IMR-90 (cell line): ENCODE data around the gene KBTBD12. TPM values are rescaled to one million over a fixed set of nuclear protein-coding genes. Genes with fewer than 3 reads are reported as not detected.

Source experiments
- ATAC-seq: fragments of 200-7000 bp; cut with Tn5 transposase; 2 replicates; pipeline ENCODE4 v1.9.1; 2020; ENCODE audit warnings: low read depth, mild to moderate bottlenecking, moderate library complexity
- BruUV-seq: library from RNA; stranded (reverse); fragments of 400-500 nt; replicated peaks from 2 replicates; lab custom pipeline; 2021; lab: Mats Ljungman, UMichigan
- CTCF ChIA-PET: fragments of 300-600 bp; formaldehyde crosslinking; extraction: SDS; loops from one replicate; lab custom pipeline; 2021; ENCODE audit warnings: antibody characterized with exemption; lab: Yijun Ruan, JAX
- POLR2A ChIA-PET: fragments of 300-600 bp; sonication (Branson Sonifier 250); formaldehyde crosslinking; loops from one replicate; lab custom pipeline; 2022; ENCODE audit warnings: antibody characterized with exemption; ENCODE audit not compliant: unreplicated experiment; lab: Charles Lee
- DNase-seq: peaks from one replicate; pipeline ENCODE4 v3.0.0; 2013
- H2AFZ ChIP-seq: replicated peaks from 2 replicates; pipeline ENCODE3; 2013; ENCODE audit warnings: low read length, mild to moderate bottlenecking; ENCODE audit not compliant: poor library complexity
- H2AK5ac ChIP-seq: 2 replicates; pipeline ENCODE4 v1.6.1; 2013; ENCODE audit warnings: low read depth, low read length, inconsistent platforms
- H2AK9ac ChIP-seq: replicated peaks from 2 replicates; pipeline ENCODE3; 2013; ENCODE audit warnings: mild to moderate bottlenecking, low read depth, low read length, moderate library complexity; ENCODE audit not compliant: poor library complexity
- H2BK120ac ChIP-seq: 2 replicates; pipeline ENCODE4 v1.6.1; 2013; ENCODE audit warnings: low read depth, low read length, inconsistent platforms
- H2BK15ac ChIP-seq: 3 replicates; pipeline ENCODE4 v1.6.1; 2013; ENCODE audit warnings: low read depth, low read length, inconsistent platforms
- H2BK20ac ChIP-seq: 2 replicates; pipeline ENCODE4 v1.6.1; 2013; ENCODE audit warnings: low read depth, mild to moderate bottlenecking, inconsistent platforms, low read length, moderate library complexity
- H2BK5ac ChIP-seq: 2 replicates; pipeline ENCODE4 v1.6.1; 2013; ENCODE audit warnings: mild to moderate bottlenecking, low read depth, low read length, inconsistent platforms; ENCODE audit not compliant: poor library complexity, severe bottlenecking
- H3K14ac ChIP-seq: replicated peaks from 2 replicates; pipeline ENCODE4 v1.6.1; 2013; ENCODE audit warnings: low read depth, low read length, inconsistent platforms
- H3K18ac ChIP-seq: 2 replicates; pipeline ENCODE4 v1.6.1; 2013; ENCODE audit warnings: low read depth, low read length, control low read depth
- H3K23ac ChIP-seq: 2 replicates; pipeline ENCODE4 v1.6.1; 2013; ENCODE audit warnings: low read depth, low read length, inconsistent platforms
- H3K27ac ChIP-seq: 2 replicates; pipeline ENCODE4 v1.5.1; 2013; ENCODE audit warnings: mild to moderate bottlenecking, control low read depth, low read length; ENCODE audit not compliant: insufficient read depth
- H3K27me3 ChIP-seq: 2 replicates; pipeline ENCODE4 v1.6.1; 2013; ENCODE audit warnings: low read length; ENCODE audit not compliant: control insufficient read depth, insufficient read depth
- H3K36me3 ChIP-seq: 2 replicates; pipeline ENCODE4 v1.6.1; 2013; ENCODE audit warnings: low read length, mixed read lengths; ENCODE audit not compliant: control insufficient read depth, insufficient read depth
- H3K4ac ChIP-seq: 2 replicates; pipeline ENCODE4 v1.6.1; 2013; ENCODE audit warnings: low read depth, low read length, inconsistent platforms
- H3K4me1 ChIP-seq: 2 replicates; pipeline ENCODE4 v1.6.1; 2013; ENCODE audit warnings: low read length, mixed read lengths; ENCODE audit not compliant: control insufficient read depth, insufficient read depth
- H3K4me2 ChIP-seq: 2 replicates; pipeline ENCODE4 v1.6.1; 2013; ENCODE audit warnings: low read depth, mild to moderate bottlenecking, control low read depth, low read length, moderate library complexity
- H3K4me3 ChIP-seq: 2 replicates; pipeline ENCODE4 v1.5.1; 2013; ENCODE audit warnings: low read depth, mild to moderate bottlenecking, control low read depth, low read length, moderate library complexity; ENCODE audit not compliant: insufficient read depth
- H3K56ac ChIP-seq: 2 replicates; pipeline ENCODE4 v1.6.1; 2013; ENCODE audit warnings: low read length, inconsistent platforms; ENCODE audit not compliant: insufficient read depth; ENCODE audit errors: extremely low read depth
- H3K79me1 ChIP-seq, 2 experiments: 2 replicates each; pipeline ENCODE4 v1.6.1; 2013; ENCODE audit warnings: low read length in 2 of 2, inconsistent platforms in 1 of 2, low read depth in 1 of 2
- H3K9ac ChIP-seq: 2 replicates; pipeline ENCODE4 v1.6.1; 2013; ENCODE audit warnings: low read depth, low read length, control low read depth
- H3K9me1 ChIP-seq: 2 replicates; pipeline ENCODE4 v1.6.1; 2013; ENCODE audit warnings: low read length, inconsistent platforms; ENCODE audit not compliant: insufficient read depth
- H3K9me3 ChIP-seq: 2 replicates; pipeline ENCODE4 v1.6.1; 2013; ENCODE audit warnings: low read length; ENCODE audit not compliant: control insufficient read depth, insufficient read depth
- H4K20me1 ChIP-seq: 2 replicates; pipeline ENCODE4 v1.6.1; 2013; ENCODE audit warnings: low read length, inconsistent platforms; ENCODE audit not compliant: insufficient read depth
- H4K5ac ChIP-seq: 2 replicates; pipeline ENCODE4 v1.6.1; 2013; ENCODE audit warnings: mild to moderate bottlenecking, low read depth, low read length, control low read depth
- H4K8ac ChIP-seq, 2 experiments: 2 replicates each; pipeline ENCODE4 v1.6.1; 2013; ENCODE audit warnings: low read depth in 2 of 2, low read length in 2 of 2, control low read depth in 1 of 2, inconsistent platforms in 1 of 2
- H4K91ac ChIP-seq: 2 replicates; pipeline ENCODE4 v1.6.1; 2013; ENCODE audit warnings: low read depth, low read length, inconsistent platforms; ENCODE audit not compliant: insufficient read depth
- BHLHE40 ChIP-seq: fragments of 150-350 bp; IDR thresholded peaks from 2 replicates; pipeline ENCODE4 v1.6.1; 2016; ENCODE audit warnings: mild to moderate bottlenecking, low read depth, low read length
- CEBPB ChIP-seq: IDR thresholded peaks from 2 replicates; pipeline ENCODE4 v1.6.1; 2012; ENCODE audit warnings: low read depth, low read length, improper control_type of control experiment
- CHD1 ChIP-seq: IDR thresholded peaks from 2 replicates; pipeline ENCODE4 v1.6.1; 2012; ENCODE audit warnings: low read depth, low read length, improper control_type of control experiment
- CTCF ChIP-seq: conservative IDR thresholded peaks from 2 replicates; pipeline ENCODE4 v1.5.1; 2012; ENCODE audit warnings: mild to moderate bottlenecking, low read depth, low read length, improper control_type of control experiment
- FOS ChIP-seq: fragments of 150-350 bp; IDR thresholded peaks from 2 replicates; pipeline ENCODE4 v1.6.1; 2016; ENCODE audit warnings: low read depth, low read length
- MAFK ChIP-seq: IDR thresholded peaks from 2 replicates; pipeline ENCODE4 v1.6.1; 2012; ENCODE audit warnings: low read depth, low read length, improper control_type of control experiment
- MAZ ChIP-seq: IDR thresholded peaks from 2 replicates; pipeline ENCODE4 v1.6.1; 2012; ENCODE audit warnings: low read depth, mild to moderate bottlenecking, low read length, improper control_type of control experiment, moderate library complexity, borderline replicate concordance
- MXI1 ChIP-seq: IDR thresholded peaks from 2 replicates; pipeline ENCODE4 v1.6.1; 2012; ENCODE audit warnings: low read depth, mild to moderate bottlenecking, low read length, moderate library complexity, borderline replicate concordance
- NFE2L2 ChIP-seq: fragments of 150-350 bp; IDR thresholded peaks from 2 replicates; pipeline ENCODE4 v1.6.1; 2016; ENCODE audit warnings: low read depth, mild to moderate bottlenecking, low read length
- POLR2A ChIP-seq: IDR thresholded peaks from 2 replicates; pipeline ENCODE4 v1.6.1; 2012; ENCODE audit warnings: mild to moderate bottlenecking, low read depth, low read length
- RAD21 ChIP-seq: IDR thresholded peaks from 2 replicates; pipeline ENCODE4 v1.6.1; 2012; ENCODE audit warnings: low read length, improper control_type of control experiment
- RCOR1 ChIP-seq: IDR thresholded peaks from 2 replicates; pipeline ENCODE4 v1.6.1; 2012; ENCODE audit warnings: mild to moderate bottlenecking, low read length, improper control_type of control experiment; ENCODE audit not compliant: insufficient replicate concordance
- RFX5 ChIP-seq: IDR thresholded peaks from 2 replicates; pipeline ENCODE4 v1.8.0; 2012; ENCODE audit warnings: low read depth, mild to moderate bottlenecking, low read length, moderate library complexity
- SMC3 ChIP-seq: fragments of 150-350 bp; IDR thresholded peaks from 2 replicates; pipeline ENCODE4 v1.6.1; 2016; ENCODE audit warnings: low read depth, mild to moderate bottlenecking, antibody characterized with exemption, low read length, moderate library complexity
- USF2 ChIP-seq: fragments of 150-350 bp; IDR thresholded peaks from 2 replicates; pipeline ENCODE4 v1.6.1; 2017; ENCODE audit warnings: mild to moderate bottlenecking, antibody characterized with exemption, low read length, low read depth
- WGBS, 2 experiments: methylation state at CpG; one replicate each; pipeline versions ENCODE4 v1.1.5 to v1.1.7; 2013; ENCODE audit warnings: missing lambda C conversion rate in 2 of 2; ENCODE audit not compliant: insufficient read length in 1 of 2; ENCODE audit errors: extremely low coverage in 2 of 2; 5-methylcytosine and 5-hydroxymethylcytosine counted together
- dilution Hi-C: fragments of 300-500 bp; cut with HindIII; formaldehyde crosslinking; loops from one replicate; pipeline ENCODE4 v1.14.3; 2018; ENCODE audit warnings: low sequenced_read_pairs; ENCODE audit not compliant: unreplicated experiment
- in situ Hi-C: fragments of 300-500 bp; cut with MboI; formaldehyde crosslinking; loops from 3 replicates; pipeline ENCODE4 v1.14.3; 2019; ENCODE audit warnings: low sequenced_read_pairs, inconsistent platforms, mixed read lengths
- intact Hi-C: fragments of 100-400 bp; cut with micrococcal nuclease; formaldehyde crosslinking; loops from 2 replicates; pipeline ENCODE4 v1.10.0; 2022
- polyA plus RNA-seq, 3 experiments: library from polyadenylated mRNA; depleted of rRNA; stranded (reverse); fragments of >200 nt; gene quantifications; 2 replicates each; pipeline ENCODE4 v1.2.3, GENCODE V29; 2012; ENCODE audit warnings: low replicate concordance in 1 of 3
- total RNA-seq: library from RNA; depleted of rRNA; stranded (reverse); fragments of >200 nt; gene quantifications from 2 replicates; pipeline ENCODE4 v1.2.3, GENCODE V29; 2012

KBTBD12 gene
- total and polyA plus RNA-seq, 2 of the 4 experiments (the other 2 are of a cell fraction): not detected

GRCh38 chr3:127903611-127904375 lies 11.2 kb upstream of the KBTBD12 start:
- no peak overlapping the region for H3K56ac ChIP-seq
- no peak overlapping the region for H3K18ac ChIP-seq
- H3K79me1 ChIP-seq: no peaks in the 10 kb centered on the region
- DNase-seq (no peak), ATAC-seq (no peak)
- H3K9ac ChIP-seq: no peak overlapping the region
- H4K8ac ChIP-seq: no peak overlapping the region
- no peak overlapping the region for H2BK5ac ChIP-seq
- no peaks in the 10 kb centered on the region for H3K9me3 ChIP-seq
- no CpG with 5 or more reads among the region's 6 CpGs for WGBS, 2 experiments
- H3K23ac ChIP-seq: no peak overlapping the region
- TF ChIP-seq CEBPB (no peak), MAFK (no peak), NFE2L2 (no peak), MAZ (no peak), RFX5 (no peak), RAD21 (no peak), BHLHE40 (no peak), USF2 (no peak), CHD1 (no peak), POLR2A (no peak), FOS (no peak), RCOR1 (no peak), MXI1 (no peak), CTCF (no peak), SMC3 (no peak)
- H3K4ac ChIP-seq: no peak overlapping the region
- dilution Hi-C loops (no loop called here), in situ Hi-C loops (no loop called here), intact Hi-C loops (no loop called here)
- H2AK9ac ChIP-seq: no peak overlapping the region
- H3K4me1 ChIP-seq: no peaks in the 10 kb centered on the region
- no TSS peak for BruUV-seq
- no peak overlapping the region for H4K91ac ChIP-seq
- H3K9me1 ChIP-seq: no peaks in the 10 kb centered on the region
- ChIA-PET POLR2A (no interaction called here), CTCF (no interaction called here)
- peaks cover 35% of the 10 kb centered on the region for H3K27me3 ChIP-seq
- H3K27ac ChIP-seq: no peak overlapping the region
- H2BK120ac ChIP-seq: no peak overlapping the region
- no peak overlapping the region for H2AK5ac ChIP-seq
- H3K36me3 ChIP-seq: no peaks in the 10 kb centered on the region
- no peaks in the 10 kb centered on the region for H4K20me1 ChIP-seq
- H3K4me3 ChIP-seq: no peak overlapping the region
- no peak overlapping the region for H2BK15ac ChIP-seq
- H2BK20ac ChIP-seq: no peak overlapping the region
- no peak overlapping the region for H2AFZ ChIP-seq
- H3K4me2 ChIP-seq: no peak overlapping the region
- no peak overlapping the region for H3K14ac ChIP-seq
- H4K5ac ChIP-seq: no peak overlapping the region
